Stimulated activated naive CD8-positive, alpha-beta T cell treated with anti-CD3 and anti-CD28 coated beads, Interleukin-15, amount 100 ng/mL, for 72 hours (primary cell): Measurements from ENCODE around the gene PBX1.
A peak's percentile ranks its signal among the peaks of the same experiment; 100 is the strongest.

Experiments used
- ATAC-seq: fragments of 150-1000 bp; cut with Tn5 transposase; 2 replicates; pipeline ENCODE4 v1.10.0; 2021; ENCODE audit warnings: mild to moderate bottlenecking, moderate library complexity
- DNase-seq, 2 donors: peaks; one replicate each; pipeline ENCODE4 v3.0.0; 2021 to 2022
- H3K27ac Mint-ChIP-seq, 2 donors: one replicate each; pipeline ENCODE4 v1.8.0; 2022; ENCODE audit warnings: mild to moderate bottlenecking in 2 of 2, mixed read lengths in 2 of 2, moderate library complexity in 2 of 2
- H3K27me3 Mint-ChIP-seq: one replicate; pipeline ENCODE4 v1.8.0; 2022; ENCODE audit warnings: mixed read lengths
- H3K4me1 Mint-ChIP-seq: one replicate; pipeline ENCODE4 v1.8.0; 2022; ENCODE audit warnings: mild to moderate bottlenecking, mixed read lengths
- H3K4me3 Mint-ChIP-seq, 2 donors: one replicate each; pipeline ENCODE4 v1.8.0; 2022; ENCODE audit warnings: mild to moderate bottlenecking in 2 of 2, mixed read lengths in 2 of 2, moderate library complexity in 1 of 2
- H3K9me3 Mint-ChIP-seq, 2 donors: one replicate each; pipeline ENCODE4 v1.8.0; 2022; ENCODE audit warnings: mixed read lengths in 2 of 2

Gene PBX1

GRCh38 chr1:164712131-164713036 lies 153.4 kb downstream of the PBX1 start:
- peaks cover 0 to 14% of the 10 kb centered on the region in 2 donors for H3K9me3 Mint-ChIP-seq
- ATAC-seq (no peak), DNase-seq (no peak)
- peak overlapping the region in 1 of 2 donors; percentile 77 for H3K27ac Mint-ChIP-seq
- H3K27me3 Mint-ChIP-seq: peaks cover 16% of the 10 kb centered on the region
- H3K4me1 Mint-ChIP-seq: peaks cover 7% of the 10 kb centered on the region
- H3K4me3 Mint-ChIP-seq: no peak overlapping the region

- Mint-ChIP-seq H3K4me3 (no peak overlapping the region), H3K27me3 (peaks cover 18% of the 10 kb centered on the region), H3K4me1 (peaks cover 7% of the 10 kb centered on the region), H3K27ac (no peak overlapping the region), H3K9me3 (peaks cover 0 to 14% of the 10 kb centered on the region in 2 donors)
- ATAC-seq: no peak
- DNase-seq: no peak
These were observed 154.6 kb downstream of the PBX1 start for GRCh38 chr1:164713456-164714207.

GRCh38 chr1:164716992-164717703 lies 158.2 kb downstream of the PBX1 start:
- Mint-ChIP-seq H3K27me3 (peaks cover 27% of the 10 kb centered on the region), H3K27ac (no peak overlapping the region), H3K4me1 (peaks cover 20% of the 10 kb centered on the region), H3K4me3 (peak overlapping the region in 1 of 2 donors; percentile 1), H3K9me3 (peaks cover 0 to 10% of the 10 kb centered on the region in 2 donors)
- peak; percentile 84 for ATAC-seq
- DNase-seq: no peak

- Mint-ChIP-seq H3K4me3 (no peak overlapping the region), H3K4me1 (peaks cover 20% of the 10 kb centered on the region), H3K9me3 (peaks cover 0 to 17% of the 10 kb centered on the region in 2 donors), H3K27ac (no peak overlapping the region), H3K27me3 (peaks cover 32% of the 10 kb centered on the region)
- DNase-seq (no peak), ATAC-seq (no peak)
These were observed 159.8 kb downstream of the PBX1 start for GRCh38 chr1:164718821-164719220.

GRCh38 chr1:164719676-164720439 lies 160.9 kb downstream of the PBX1 start:
- ATAC-seq (no peak), DNase-seq (no peak)
- H3K27me3 Mint-ChIP-seq: peaks cover 32% of the 10 kb centered on the region
- H3K9me3 Mint-ChIP-seq: peaks cover 0 to 17% of the 10 kb centered on the region in 2 donors
- H3K4me3 Mint-ChIP-seq: no peak overlapping the region
- peaks cover 20% of the 10 kb centered on the region for H3K4me1 Mint-ChIP-seq
- no peak overlapping the region for H3K27ac Mint-ChIP-seq

- peaks cover 32% of the 10 kb centered on the region for H3K27me3 Mint-ChIP-seq
- ATAC-seq (peak; percentile 34), DNase-seq (no peak)
- peak overlapping the region in 1 of 2 donors; percentile 10 for H3K27ac Mint-ChIP-seq
- peaks cover 20% of the 10 kb centered on the region for H3K4me1 Mint-ChIP-seq
- peaks cover 0 to 17% of the 10 kb centered on the region in 2 donors for H3K9me3 Mint-ChIP-seq
- peak overlapping the region in 1 of 2 donors; percentile 14 for H3K4me3 Mint-ChIP-seq
These were observed 161.7 kb downstream of the PBX1 start for GRCh38 chr1:164720440-164721227.

GRCh38 chr1:164721228-164721496 lies 162.2 kb downstream of the PBX1 start:
- Mint-ChIP-seq H3K27ac (peak overlapping the region in 1 of 2 donors; percentile 10), H3K27me3 (peaks cover 32% of the 10 kb centered on the region), H3K4me3 (peak overlapping the region in 1 of 2 donors; percentile 14), H3K4me1 (peaks cover 20% of the 10 kb centered on the region), H3K9me3 (peaks cover 0 to 17% of the 10 kb centered on the region in 2 donors)
- ATAC-seq (no peak), DNase-seq (no peak)

- Mint-ChIP-seq H3K4me1 (peaks cover 13% of the 10 kb centered on the region), H3K27me3 (peaks cover 32% of the 10 kb centered on the region), H3K27ac (no peak overlapping the region), H3K4me3 (no peak overlapping the region), H3K9me3 (peaks cover 0 to 17% of the 10 kb centered on the region in 2 donors)
- no peak for ATAC-seq
- no peak for DNase-seq
These were observed 164.4 kb downstream of the PBX1 start for GRCh38 chr1:164723296-164723798.

- peaks cover 18% of the 10 kb centered on the region for H3K27me3 Mint-ChIP-seq
- no peak overlapping the region for H3K4me3 Mint-ChIP-seq
- DNase-seq: no peak
- H3K9me3 Mint-ChIP-seq: peaks cover 0 to 17% of the 10 kb centered on the region in 2 donors
- no peak overlapping the region for H3K27ac Mint-ChIP-seq
- H3K4me1 Mint-ChIP-seq: peaks cover 11% of the 10 kb centered on the region
- no peak for ATAC-seq
These were observed 166.4 kb downstream of the PBX1 start for GRCh38 chr1:164725401-164725800.

- peaks cover 18% of the 10 kb centered on the region for H3K27me3 Mint-ChIP-seq
- ATAC-seq: no peak
- H3K4me1 Mint-ChIP-seq: peaks cover 2% of the 10 kb centered on the region
- no peak for DNase-seq
- H3K4me3 Mint-ChIP-seq: no peak overlapping the region
- no peak overlapping the region for H3K27ac Mint-ChIP-seq
- peaks cover 0 to 17% of the 10 kb centered on the region in 2 donors for H3K9me3 Mint-ChIP-seq
These were observed 167.3 kb downstream of the PBX1 start for GRCh38 chr1:164726235-164726634.

- ATAC-seq (no peak), DNase-seq (no peak)
- Mint-ChIP-seq H3K9me3 (no peaks in the 10 kb centered on the region), H3K27ac (no peak overlapping the region), H3K27me3 (no peaks in the 10 kb centered on the region), H3K4me1 (no peaks in the 10 kb centered on the region), H3K4me3 (no peak overlapping the region)
These were observed 169.7 kb downstream of the PBX1 start for GRCh38 chr1:164728719-164729118.

GRCh38 chr1:164731161-164731876 lies 172.3 kb downstream of the PBX1 start:
- Mint-ChIP-seq H3K9me3 (peaks cover 0 to 9% of the 10 kb centered on the region in 2 donors), H3K4me1 (no peaks in the 10 kb centered on the region), H3K27ac (no peak overlapping the region), H3K4me3 (no peak overlapping the region), H3K27me3 (no peaks in the 10 kb centered on the region)
- ATAC-seq (no peak), DNase-seq (no peak)

- H3K4me1 Mint-ChIP-seq: no peaks in the 10 kb centered on the region
- H3K9me3 Mint-ChIP-seq: peaks cover 0 to 14% of the 10 kb centered on the region in 2 donors
- no peaks in the 10 kb centered on the region for H3K27me3 Mint-ChIP-seq
- H3K4me3 Mint-ChIP-seq: no peak overlapping the region
- H3K27ac Mint-ChIP-seq: no peak overlapping the region
- ATAC-seq: no peak
- DNase-seq: no peak
These were observed 174.1 kb downstream of the PBX1 start for GRCh38 chr1:164733070-164733469.

- no peak for ATAC-seq
- no peak for DNase-seq
- Mint-ChIP-seq H3K27ac (no peak overlapping the region), H3K4me3 (no peak overlapping the region), H3K4me1 (no peaks in the 10 kb centered on the region), H3K9me3 (peaks cover 0 to 14% of the 10 kb centered on the region in 2 donors), H3K27me3 (no peaks in the 10 kb centered on the region)
These were observed 174.8 kb downstream of the PBX1 start for GRCh38 chr1:164733734-164734133.
